ENCODE results near the gene NECAP2.
"Not testable (repeated sequence)": the region's sequence is repeated elsewhere in the genome, so short reads cannot be mapped to it uniquely, and the experiment has no call there.

The NECAP2 gene

GRCh38 chr1:16500975-16501374 is 60.5 kb downstream of the NECAP2 start:
- H3K4me3 ChIP-seq (replicated peaks; ENCODE audit: insufficient read depth, low read length); H3K27me3 ChIP-seq (ENCODE audit: insufficient read depth, poor library complexity, severe bottlenecking); H3K27ac ChIP-seq (replicated peaks): not testable (repeated sequence)
- peak in 1 of 2 experiments; percentile 58 for DNase-seq (ENCODE audit: low read depth in 1 of 2, low spot score in 1 of 2)

GRCh38 chr1:16501446-16501845 is 60.9 kb downstream of the NECAP2 start:
- not testable (repeated sequence) for H3K27me3 ChIP-seq (ENCODE audit: insufficient read depth, poor library complexity, severe bottlenecking); DNase-seq (ENCODE audit: low read depth in 1 of 2, low spot score in 1 of 2); H3K27ac ChIP-seq (replicated peaks); H3K4me3 ChIP-seq (replicated peaks; ENCODE audit: insufficient read depth, low read length)

GRCh38 chr1:16503494-16503893 is 63.0 kb downstream of the NECAP2 start:
- DNase-seq (ENCODE audit: low read depth in 1 of 2, low spot score in 1 of 2): no peak
- TF ChIP-seq SPI1 (IDR thresholded peaks at IDR 0.05; ENCODE audit: borderline replicate concordance, low read depth) (no peak), REST (IDR thresholded peaks at IDR 0.05; ENCODE audit: insufficient replicate concordance, low read depth) (no peak), POLR2AphosphoS5 (IDR thresholded peaks at IDR 0.05; ENCODE audit: low read depth) (no peak), GABPA (IDR thresholded peaks at IDR 0.05; ENCODE audit: low read depth) (no peak), CTCF (IDR thresholded peaks at IDR 0.05; ENCODE audit: insufficient read depth, low read length) (no peak)
- Histone ChIP-seq H3K27me3 (ENCODE audit: insufficient read depth, poor library complexity, severe bottlenecking) (no peaks in the 10 kb centered on the region), H3K27ac (replicated peaks) (no peak overlapping the region), H3K4me3 (replicated peaks; ENCODE audit: insufficient read depth, low read length) (no peak overlapping the region)

- DNase-seq (ENCODE audit: low read depth in 1 of 2, low spot score in 1 of 2); H3K4me3 ChIP-seq (replicated peaks; ENCODE audit: insufficient read depth, low read length); H3K27me3 ChIP-seq (ENCODE audit: insufficient read depth, poor library complexity, severe bottlenecking); H3K27ac ChIP-seq (replicated peaks): not testable (repeated sequence)
These were observed 65.3 kb downstream of the NECAP2 start for GRCh38 chr1:16505870-16506269.

- not testable (repeated sequence) for H3K4me3 ChIP-seq (replicated peaks; ENCODE audit: insufficient read depth, low read length); H3K27me3 ChIP-seq (ENCODE audit: insufficient read depth, poor library complexity, severe bottlenecking); H3K27ac ChIP-seq (replicated peaks)
- peak in 1 of 2 experiments; percentile 42 for DNase-seq (ENCODE audit: low read depth in 1 of 2, low spot score in 1 of 2)
These were observed 66.0 kb downstream of the NECAP2 start for GRCh38 chr1:16506364-16507136.

GRCh38 chr1:16508861-16509445 is 68.4 kb downstream of the NECAP2 start:
- DNase-seq (ENCODE audit: low read depth in 1 of 2, low spot score in 1 of 2): peak in 1 of 2 experiments; percentile 43
- H3K27me3 ChIP-seq (ENCODE audit: insufficient read depth, poor library complexity, severe bottlenecking); H3K27ac ChIP-seq (replicated peaks); H3K4me3 ChIP-seq (replicated peaks; ENCODE audit: insufficient read depth, low read length): not testable (repeated sequence)
